OCI-LY7 (cell line): ENCODE results near the gene DRGX. TPM values are rescaled to one million over a fixed set of nuclear protein-coding genes. Genes with fewer than 3 reads are reported as not detected.

Experiments used
- BruUV-seq: library from RNA; stranded (reverse); fragments of 400-500 nt; replicated peaks from 2 replicates; lab custom pipeline; 2021; lab: Mats Ljungman, UMichigan
- CTCF ChIA-PET: fragments of 300-600 bp; sonication (Branson Sonifier 250); formaldehyde crosslinking; loops from one replicate; lab custom pipeline; 2022; ENCODE audit warnings: antibody characterized with exemption; ENCODE audit not compliant: unreplicated experiment; lab: Charles Lee
- POLR2A ChIA-PET: fragments of 300-600 bp; sonication (Branson Sonifier 250); formaldehyde crosslinking; loops from one replicate; lab custom pipeline; 2022; ENCODE audit warnings: antibody characterized with exemption; lab: Charles Lee
- DNase-seq: peaks from one replicate; pipeline ENCODE4 v3.0.0-alpha.2; 2015; ENCODE audit warnings: low spot score
- H2AFZ ChIP-seq: fragments of 200-600 bp; sonication (generic), shearing (Covaris generic); 2 replicates; pipeline ENCODE4 v1.6.1; 2014; ENCODE audit warnings: mild to moderate bottlenecking, antibody characterized with exemption, low read length, moderate library complexity
- H3K27ac ChIP-seq: fragments of 200-600 bp; sonication (generic); 2 replicates; pipeline ENCODE4 v1.5.1; 2014; ENCODE audit warnings: mixed run types, low read depth, mild to moderate bottlenecking, moderate library complexity, low read length, inconsistent platforms; ENCODE audit not compliant: poor library complexity, severe bottlenecking
- H3K36me3 ChIP-seq: fragments of 200-600 bp; sonication (generic); 2 replicates; pipeline ENCODE4 v1.6.1; 2014; ENCODE audit warnings: mild to moderate bottlenecking, antibody characterized with exemption, low read length, moderate library complexity, mixed read lengths; ENCODE audit not compliant: insufficient read depth
- H3K4me1 ChIP-seq: fragments of 200-600 bp; sonication (generic); 2 replicates; pipeline ENCODE4 v1.5.1; 2014; ENCODE audit warnings: mild to moderate bottlenecking, low read length; ENCODE audit not compliant: insufficient read depth, poor library complexity, severe bottlenecking
- H3K4me2 ChIP-seq: fragments of 200-600 bp; sonication (generic); 2 replicates; pipeline ENCODE4 v1.6.1; 2014; ENCODE audit warnings: mild to moderate bottlenecking, low read length
- H3K4me3 ChIP-seq: fragments of 200-600 bp; sonication (generic); 2 replicates; pipeline ENCODE4 v1.5.1; 2014; ENCODE audit warnings: mild to moderate bottlenecking, low read depth, low read length; ENCODE audit not compliant: poor library complexity, severe bottlenecking
- H3K79me2 ChIP-seq: fragments of 200-600 bp; sonication (generic); 2 replicates; pipeline ENCODE4 v1.6.1; 2016; ENCODE audit warnings: low read depth, mild to moderate bottlenecking, low read length, moderate library complexity, mixed read lengths; ENCODE audit not compliant: insufficient read depth
- H3K9me2 ChIP-seq: fragments of 200-600 bp; sonication (generic); 2 replicates; pipeline ENCODE4 v1.6.1; 2016; ENCODE audit warnings: mild to moderate bottlenecking, low read length, mixed read lengths; ENCODE audit not compliant: insufficient read depth
- H3K9me3 ChIP-seq: fragments of 200-600 bp; sonication (generic); 2 replicates; pipeline ENCODE4 v1.6.1; 2014; ENCODE audit warnings: mild to moderate bottlenecking, mixed run types, low read length, mixed read lengths
- H4K20me1 ChIP-seq: fragments of 200-600 bp; sonication (generic); 2 replicates; pipeline ENCODE4 v1.6.1; 2014; ENCODE audit warnings: mild to moderate bottlenecking, antibody characterized with exemption, low read length, moderate library complexity, mixed read lengths; ENCODE audit not compliant: insufficient read depth
- CTCF ChIP-seq: fragments of 200-600 bp; sonication (generic); conservative IDR thresholded peaks from 2 replicates; pipeline ENCODE4 v1.5.1; 2014; ENCODE audit warnings: mild to moderate bottlenecking, antibody characterized with exemption, low read length, moderate library complexity, mixed read lengths
- EZH2phosphoT487 ChIP-seq: fragments of 200-600 bp; sonication (generic); IDR thresholded peaks from 2 replicates; pipeline ENCODE4 v1.6.1; 2018; ENCODE audit warnings: low read depth, borderline replicate concordance, mild to moderate bottlenecking, mixed run types, antibody characterized with exemption, low read length, moderate library complexity, mixed read lengths
- intact Hi-C: fragments of 100-400 bp; cut with micrococcal nuclease; formaldehyde crosslinking; loops from one replicate; pipeline ENCODE4 v1.10.0; 2022; ENCODE audit not compliant: unreplicated experiment
- total RNA-seq, 2 experiments: library from RNA; depleted of rRNA in 1 of 2; stranded (reverse); fragments of >200 nt in 1 of 2; shearing (Covaris generic) in 1 of 2; gene quantifications; 2 replicates each; pipeline ENCODE4 v1.2.3, GENCODE V29; 2014 to 2022

The DRGX gene
- total RNA-seq, 2 experiments from 2014 or later: not detected

- ChIA-PET CTCF (no interaction called here), POLR2A (no interaction called here)
- intact Hi-C loops: no loop called here
- Histone ChIP-seq H3K9me3 (no peaks in the 10 kb centered on the region), H3K36me3 (no peaks in the 10 kb centered on the region), H3K9me2 (no peaks in the 10 kb centered on the region), H4K20me1 (no peaks in the 10 kb centered on the region), H3K27ac (no peak overlapping the region), H3K79me2 (no peaks in the 10 kb centered on the region), H2AFZ (no peak overlapping the region), H3K4me2 (no peak overlapping the region), H3K4me1 (no peaks in the 10 kb centered on the region), H3K4me3 (no peak overlapping the region)
- no TSS peak for BruUV-seq
- no peak for DNase-seq
- no peak for TF ChIP-seq CTCF
- no peak for TF ChIP-seq EZH2phosphoT487
These were observed 38.0 kb downstream of the DRGX start for GRCh38 chr10:49357910-49358309.

- no peaks in the 10 kb centered on the region for H3K79me2 ChIP-seq
- BruUV-seq: no TSS peak
- ChIA-PET POLR2A (no interaction called here), CTCF (no interaction called here)
- TF ChIP-seq EZH2phosphoT487 (no peak), CTCF (no peak)
- H3K9me2 ChIP-seq: no peaks in the 10 kb centered on the region
- no peak overlapping the region for H3K4me3 ChIP-seq
- H2AFZ ChIP-seq: no peak overlapping the region
- no peak for DNase-seq
- intact Hi-C loops: no loop called here
- no peak overlapping the region for H3K27ac ChIP-seq
- no peaks in the 10 kb centered on the region for H3K4me1 ChIP-seq
- H3K4me2 ChIP-seq: no peak overlapping the region
- no peaks in the 10 kb centered on the region for H4K20me1 ChIP-seq
- no peaks in the 10 kb centered on the region for H3K36me3 ChIP-seq
- H3K9me3 ChIP-seq: no peaks in the 10 kb centered on the region
These were observed 38.9 kb downstream of the DRGX start for GRCh38 chr10:49356944-49357343.

GRCh38 chr10:49356181-49356580 is 39.7 kb downstream of the DRGX start:
- no peak for DNase-seq
- H3K9me2 ChIP-seq: no peaks in the 10 kb centered on the region
- TF ChIP-seq CTCF (no peak), EZH2phosphoT487 (no peak)
- ChIA-PET CTCF (no interaction called here), POLR2A (no interaction called here)
- no peak overlapping the region for H3K27ac ChIP-seq
- H2AFZ ChIP-seq: no peak overlapping the region
- H3K4me1 ChIP-seq: no peaks in the 10 kb centered on the region
- no peaks in the 10 kb centered on the region for H4K20me1 ChIP-seq
- no peaks in the 10 kb centered on the region for H3K9me3 ChIP-seq
- intact Hi-C loops: no loop called here
- H3K79me2 ChIP-seq: no peaks in the 10 kb centered on the region
- no TSS peak for BruUV-seq
- H3K4me3 ChIP-seq: no peak overlapping the region
- H3K4me2 ChIP-seq: no peak overlapping the region
- H3K36me3 ChIP-seq: no peaks in the 10 kb centered on the region
